Psoas muscle (tissue), 8 donors: ENCODE results near the gene RSPH6A. TPM values are rescaled to one million over a fixed set of nuclear protein-coding genes. Genes with fewer than 3 reads are reported as not detected.

Experiments
- ATAC-seq, 4 donors: fragments of 200-7000 bp; cut with Tn5 transposase; one replicate each; pipeline ENCODE4 v1.9.1; 2020; ENCODE audit warnings: moderate library complexity in 3 of 4, mild to moderate bottlenecking in 2 of 4
- DNase-seq, 2 donors: peaks; one replicate each; pipeline ENCODE4 v3.0.0-alpha.2; 2020
- H3K27ac ChIP-seq: fragments of 200-600 bp; one replicate; pipeline ENCODE4 v1.8.0; 2022
- H3K27me3 ChIP-seq, 3 donors: fragments of 200-600 bp in 1 of 3; one replicate each; pipeline versions ENCODE4 v1.6.1 to v1.8.0; 2013 to 2022; ENCODE audit warnings: low read length in 2 of 3, mild to moderate bottlenecking in 2 of 3, moderate library complexity in 1 of 3; ENCODE audit not compliant: insufficient read depth in 3 of 3
- H3K36me3 ChIP-seq, 2 donors: fragments of 200-600 bp in 1 of 2; one replicate each; pipeline versions ENCODE4 v1.6.1 to v1.8.0; 2013 to 2022; ENCODE audit warnings: low read depth in 1 of 2, mild to moderate bottlenecking in 1 of 2, moderate library complexity in 1 of 2; ENCODE audit not compliant: insufficient read depth in 1 of 2
- H3K4me1 ChIP-seq: fragments of 200-600 bp; one replicate; pipeline ENCODE4 v1.8.0; 2022
- H3K4me3 ChIP-seq: fragments of 200-600 bp; one replicate; pipeline ENCODE4 v1.8.0; 2022; ENCODE audit warnings: mild to moderate bottlenecking
- H3K9me3 ChIP-seq: fragments of 200-600 bp; one replicate; pipeline ENCODE4 v1.8.0; 2022
- WGBS, 3 donors: extraction: QIAGEN DNeasy Blood & Tissue Kit; methylation state at CpG; one replicate each; pipeline versions ENCODE4 v1.1.6 to v1.1.7; 2013; 5-methylcytosine and 5-hydroxymethylcytosine counted together
- intact Hi-C, 2 donors: fragments of 100-400 bp; cut with DNase I; formaldehyde crosslinking; loops; one replicate each; pipeline versions ENCODE4 v1.11.0 to v1.14.2; 2022
- polyA plus RNA-seq, 3 donors: library from polyadenylated mRNA; stranded (reverse); fragments of 200-250 nt; gene quantifications; one replicate each; pipeline ENCODE4 v1.2.3, GENCODE V29; 2013
- total RNA-seq, 4 donors: library from RNA; stranded (reverse); fragmentation: NEBNext Ultra II Directional in 2 of 4; extraction: Animal tissue kit (Norgen Biotek cat#: 25700) in 2 of 4; gene quantifications; one replicate each; pipeline versions ENCODE4 v1.2.1 to v1.2.4, GENCODE V29; 2021 to 2023
- TF ChIP-seq, protein P1 (sequence below): fragments of 200-600 bp; IDR thresholded peaks from one replicate; pipeline ENCODE4 v1.8.0; 2022; ENCODE audit warnings: antibody characterized with exemption
- donor health status: healthy with polysubstance abuse.
- donor health status: DM: no; HTN: no; CAD: no; lungs with moderate emphysema.
- donor health status: Bipolar disorder and iron deficiency.
- donor health status: healthy.
- donor health status: DM: yes; HTN: yes; CAD: no.
- donor health status: DM: no; HTN: no; CAD: no.
- donor health status: DM: no; HTN: no; CAD: no.
- donor health status: DM: yes; HTN: yes; CAD: no.

RSPH6A gene
- total and polyA plus RNA-seq, 7 donors: 0.03 to 0.15 (median 0.09) TPM; not detected in 3

DNA sequence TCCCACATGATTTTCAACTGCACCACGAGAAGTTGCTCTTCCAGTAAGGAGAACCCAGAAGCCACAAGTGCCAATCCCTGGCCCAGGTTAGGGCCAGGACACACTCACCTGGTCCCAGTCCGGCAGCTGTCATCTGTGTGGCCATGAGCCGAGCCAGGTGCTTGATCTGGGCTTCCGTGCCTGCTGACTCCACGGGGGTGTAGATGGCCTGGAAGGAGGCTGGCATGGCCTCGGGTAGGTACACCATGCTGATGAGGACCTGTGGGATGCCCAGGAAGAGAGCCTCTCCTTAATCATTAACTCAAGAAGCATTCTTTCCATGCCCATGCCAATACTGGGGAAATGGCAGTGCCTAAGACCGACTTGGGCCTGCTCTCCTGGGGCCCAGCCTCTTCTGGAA lies 19.9 kb upstream of the RSPH6A start:
- Histone ChIP-seq H3K9me3 (no peaks in the 10 kb centered on the region), H3K27ac (no peak overlapping the region), H3K36me3 (peaks cover 16 to 100% of the 10 kb centered on the region in 2 donors), H3K27me3 (no peaks in the 10 kb centered on the region), H3K4me3 (no peak overlapping the region), H3K4me1 (no peaks in the 10 kb centered on the region)
- intact Hi-C loops: no loop called here
- TF ChIP-seq, protein P1, sequence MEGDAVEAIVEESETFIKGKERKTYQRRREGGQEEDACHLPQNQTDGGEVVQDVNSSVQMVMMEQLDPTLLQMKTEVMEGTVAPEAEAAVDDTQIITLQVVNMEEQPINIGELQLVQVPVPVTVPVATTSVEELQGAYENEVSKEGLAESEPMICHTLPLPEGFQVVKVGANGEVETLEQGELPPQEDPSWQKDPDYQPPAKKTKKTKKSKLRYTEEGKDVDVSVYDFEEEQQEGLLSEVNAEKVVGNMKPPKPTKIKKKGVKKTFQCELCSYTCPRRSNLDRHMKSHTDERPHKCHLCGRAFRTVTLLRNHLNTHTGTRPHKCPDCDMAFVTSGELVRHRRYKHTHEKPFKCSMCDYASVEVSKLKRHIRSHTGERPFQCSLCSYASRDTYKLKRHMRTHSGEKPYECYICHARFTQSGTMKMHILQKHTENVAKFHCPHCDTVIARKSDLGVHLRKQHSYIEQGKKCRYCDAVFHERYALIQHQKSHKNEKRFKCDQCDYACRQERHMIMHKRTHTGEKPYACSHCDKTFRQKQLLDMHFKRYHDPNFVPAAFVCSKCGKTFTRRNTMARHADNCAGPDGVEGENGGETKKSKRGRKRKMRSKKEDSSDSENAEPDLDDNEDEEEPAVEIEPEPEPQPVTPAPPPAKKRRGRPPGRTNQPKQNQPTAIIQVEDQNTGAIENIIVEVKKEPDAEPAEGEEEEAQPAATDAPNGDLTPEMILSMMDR: no peak
- WGBS, 3 donors: 80 to 87% (median 83%) methylated on average over 7 of the region's 7 CpGs
- ATAC-seq: peak in 1 of 4 donors; percentile 14
- DNase-seq: peak in 1 of 2 donors; percentile 23

DNA sequence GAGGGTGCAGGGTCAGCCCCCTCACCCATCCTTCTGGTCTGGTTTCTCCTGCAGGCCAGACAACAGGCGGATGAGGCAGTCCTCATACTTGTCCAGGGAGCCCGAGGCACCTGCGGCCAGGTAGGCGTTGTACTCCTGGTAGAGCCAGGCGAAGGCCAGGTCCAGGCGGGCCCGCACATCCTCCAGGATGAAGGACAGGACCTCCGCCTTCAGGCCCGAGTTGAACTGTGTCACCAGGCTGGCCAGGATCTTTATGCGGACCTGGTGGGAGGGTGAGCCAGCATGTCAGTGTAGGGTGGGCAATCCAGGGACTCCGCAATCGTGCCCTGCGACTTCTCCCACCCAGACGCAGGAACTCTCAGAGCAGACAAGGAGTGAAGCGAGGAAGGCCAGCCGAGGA lies 13.8 kb upstream of the RSPH6A start:
- peak in 1 of 2 donors; percentile 39 for DNase-seq
- TF ChIP-seq, protein P1: no peak
- 94 to 96% (median 95%) methylated on average over 16 of the region's 16 CpGs for WGBS, 3 donors
- H3K27ac ChIP-seq: no peak overlapping the region
- H3K9me3 ChIP-seq: no peaks in the 10 kb centered on the region
- peaks cover 5% of the 10 kb centered on the region for H3K4me1 ChIP-seq
- no peaks in the 10 kb centered on the region for H3K27me3 ChIP-seq
- no peak overlapping the region for H3K4me3 ChIP-seq
- no peak for ATAC-seq
- intact Hi-C loops: no loop called here
- H3K36me3 ChIP-seq: peaks cover 14 to 98% of the 10 kb centered on the region in 2 donors

DNA sequence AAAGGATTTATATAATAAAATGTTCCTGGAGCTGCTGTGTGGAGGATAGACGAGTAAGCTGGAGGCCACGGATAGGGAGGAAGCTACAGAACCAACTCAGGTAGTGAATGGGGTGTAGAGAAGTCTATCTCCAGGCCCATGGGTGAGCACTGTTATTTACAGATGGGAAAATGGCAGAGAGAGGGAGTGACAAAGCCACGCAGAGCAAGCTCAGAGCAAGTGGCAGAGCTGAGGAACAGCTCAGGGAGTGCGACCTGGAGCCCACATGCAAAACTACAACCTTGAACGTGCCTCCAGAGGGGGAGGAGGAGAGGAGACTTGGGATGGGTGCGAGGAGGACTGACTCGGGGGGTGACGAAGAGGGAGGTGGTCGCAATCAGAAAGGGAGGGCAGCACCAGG lies 13.4 kb upstream of the RSPH6A start:
- Histone ChIP-seq H3K4me1 (peaks cover 5% of the 10 kb centered on the region), H3K4me3 (no peak overlapping the region), H3K36me3 (peaks cover 14 to 98% of the 10 kb centered on the region in 2 donors), H3K9me3 (no peaks in the 10 kb centered on the region), H3K27me3 (no peaks in the 10 kb centered on the region), H3K27ac (no peak overlapping the region)
- TF ChIP-seq, protein P1: no peak
- DNase-seq (no peak), ATAC-seq (no peak)
- intact Hi-C loops: no loop called here
- WGBS, 3 donors: 85 to 91% (median 89%) methylated on average over 8 to 9 of the region's 9 CpGs

DNA sequence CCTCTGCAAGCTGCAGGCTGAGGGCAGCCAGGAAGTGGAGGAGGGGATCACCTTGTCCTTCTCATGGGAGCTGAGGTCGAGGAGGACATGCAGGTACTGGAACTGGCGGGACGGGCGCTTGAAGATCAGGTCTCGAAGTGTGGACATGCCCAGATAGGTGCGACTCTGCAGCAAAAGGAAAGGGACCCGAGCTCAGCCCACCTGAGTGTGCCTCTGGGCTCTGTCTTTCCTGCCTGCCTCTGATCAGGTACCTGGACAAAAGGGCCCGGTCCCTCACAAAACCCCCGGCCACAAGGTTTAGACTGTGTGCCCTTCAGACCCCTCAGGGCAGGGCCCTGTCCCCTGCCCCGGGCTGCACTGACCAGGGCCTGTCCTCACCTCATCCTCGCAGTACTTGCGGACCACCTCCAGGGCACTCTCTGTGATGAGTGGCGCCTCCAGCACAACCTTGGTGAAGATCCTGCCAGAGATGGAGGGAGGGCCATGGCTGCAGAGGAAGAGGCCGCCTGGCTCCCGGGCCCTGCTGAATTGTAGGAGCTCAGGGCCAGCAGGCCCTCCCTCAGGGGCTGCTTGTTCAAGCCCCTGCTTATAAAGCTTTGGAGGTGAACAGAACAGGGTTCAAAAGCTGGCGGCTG lies 12.5 kb upstream of the RSPH6A start:
- no peak for ATAC-seq
- intact Hi-C loops: no loop called here
- 92 to 94% (median 92%) methylated on average over 16 of the region's 16 CpGs for WGBS, 3 donors
- TF ChIP-seq, protein P1: no peak
- Histone ChIP-seq H3K36me3 (peaks cover 14 to 96% of the 10 kb centered on the region in 2 donors), H3K4me3 (no peak overlapping the region), H3K9me3 (no peaks in the 10 kb centered on the region), H3K4me1 (peaks cover 5% of the 10 kb centered on the region), H3K27ac (no peak overlapping the region), H3K27me3 (no peaks in the 10 kb centered on the region)
- peak in 1 of 2 donors; percentile 37 for DNase-seq

DNA sequence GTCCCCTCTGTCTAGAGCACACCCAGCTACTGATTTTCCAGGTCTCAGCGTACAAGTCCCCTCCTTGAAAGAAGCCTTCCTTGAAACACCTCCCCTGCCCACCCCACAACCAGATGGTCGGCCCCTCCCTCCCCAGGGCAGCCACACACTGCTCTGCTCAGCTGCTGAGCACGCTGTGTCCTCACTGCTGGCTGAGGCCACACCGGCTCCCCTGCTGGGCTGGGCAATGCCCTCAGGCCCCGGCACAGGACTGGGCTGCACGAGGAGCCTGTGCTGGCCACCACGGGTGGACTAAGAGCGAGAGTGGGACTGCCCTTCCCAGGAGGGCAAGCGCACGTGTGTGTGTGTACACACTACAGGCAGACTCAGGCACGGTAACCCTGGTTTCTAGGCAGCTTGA lies 11.8 kb upstream of the RSPH6A start:
- Histone ChIP-seq H3K9me3 (no peaks in the 10 kb centered on the region), H3K4me1 (peaks cover 5% of the 10 kb centered on the region), H3K36me3 (peaks cover 13 to 94% of the 10 kb centered on the region in 2 donors), H3K4me3 (no peak overlapping the region), H3K27ac (no peak overlapping the region), H3K27me3 (no peaks in the 10 kb centered on the region)
- intact Hi-C loops: no loop called here
- ATAC-seq (no peak), DNase-seq (no peak)
- 67 to 76% (median 76%) methylated on average over 11 of the region's 11 CpGs for WGBS, 3 donors
- TF ChIP-seq, protein P1: no peak
